SHP77 (cell line): Measurements from ENCODE around the gene SPAG16.
A peak's percentile ranks its signal among the peaks of the same experiment; 100 is the strongest.

Experiments
- DNase-seq, 2 experiments: peaks; one replicate each; lab custom pipeline; 2025; lab: John Stamatoyannopoulos, UW

Gene SPAG16

DNA sequence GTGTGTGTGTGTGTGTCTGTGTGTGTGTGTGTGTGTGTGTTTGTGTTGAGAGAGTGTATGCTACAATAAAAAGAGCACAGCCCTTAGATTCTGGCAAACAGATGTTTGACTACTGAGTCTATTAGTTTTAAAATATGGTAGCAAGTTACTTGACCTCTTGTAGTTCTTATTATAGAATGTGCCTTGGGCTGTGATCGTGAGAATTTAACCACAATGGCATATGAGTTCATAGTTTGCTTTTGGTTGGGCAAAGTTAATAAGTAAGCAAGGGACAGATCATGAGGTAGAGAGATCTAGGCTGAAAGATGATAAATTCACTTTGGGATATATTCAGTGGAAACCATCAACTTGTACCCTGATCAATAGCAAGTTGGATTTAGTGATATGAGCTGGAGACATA is 792.3 kb downstream of the SPAG16 start:
- DNase-seq: no peak

GRCh38 chr2:214077727-214078126 is 793.5 kb downstream of the SPAG16 start:
- no peak for DNase-seq

DNA sequence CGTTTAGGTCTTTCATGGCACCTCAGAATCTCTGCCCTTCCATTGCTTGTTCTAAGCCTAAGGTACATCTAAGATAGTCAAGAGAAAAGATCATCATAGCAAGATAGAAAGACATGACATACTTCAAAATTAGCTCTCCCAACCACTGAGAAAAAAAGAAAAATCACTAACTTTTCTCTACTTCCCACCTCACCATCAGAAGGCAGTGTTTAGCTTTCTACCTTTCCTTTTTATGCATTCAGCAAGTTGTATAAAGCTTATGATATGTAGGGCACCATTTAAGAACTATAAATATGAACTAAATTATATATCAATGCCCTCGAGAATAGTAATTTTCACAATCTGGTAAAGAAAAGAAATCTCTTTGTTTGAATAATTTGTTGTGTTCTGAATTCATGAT is 794.8 kb downstream of the SPAG16 start:
- DNase-seq: no peak

DNA sequence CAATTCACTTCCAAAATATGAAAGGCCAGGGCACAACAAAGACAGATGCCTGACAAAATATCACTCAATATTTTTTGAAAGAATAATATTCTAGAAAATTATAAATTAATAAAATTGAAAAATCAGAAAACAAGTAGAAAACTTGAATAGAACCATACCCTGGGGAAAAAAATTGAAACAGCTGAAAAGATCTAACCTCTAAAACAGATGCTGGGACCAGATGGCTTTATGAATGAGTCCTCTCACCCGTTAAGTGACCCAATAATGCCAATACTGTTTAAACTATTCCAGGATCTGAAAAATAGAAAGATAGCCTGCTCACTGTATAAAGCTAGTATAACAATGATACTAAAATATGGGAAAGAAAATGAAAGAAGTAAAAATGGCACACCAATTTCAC is 804.3 kb downstream of the SPAG16 start:
- DNase-seq: no peak

GRCh38 chr2:214096208-214096715 is 812.0 kb downstream of the SPAG16 start:
- DNase-seq: no peak

GRCh38 chr2:214098811-214099210 is 814.5 kb downstream of the SPAG16 start:
- DNase-seq: no peak

- no peak for DNase-seq
Observed at GRCh38 chr2:214100488-214100887, 816.2 kb downstream of the SPAG16 start.

- DNase-seq: peak; percentile 17 to 21
Observed at GRCh38 chr2:214103276-214104001, 819.2 kb downstream of the SPAG16 start.

- DNase-seq: peak in 1 of 2 experiments; percentile 6
Observed at GRCh38 chr2:214104219-214104618, 820.0 kb downstream of the SPAG16 start.

DNA sequence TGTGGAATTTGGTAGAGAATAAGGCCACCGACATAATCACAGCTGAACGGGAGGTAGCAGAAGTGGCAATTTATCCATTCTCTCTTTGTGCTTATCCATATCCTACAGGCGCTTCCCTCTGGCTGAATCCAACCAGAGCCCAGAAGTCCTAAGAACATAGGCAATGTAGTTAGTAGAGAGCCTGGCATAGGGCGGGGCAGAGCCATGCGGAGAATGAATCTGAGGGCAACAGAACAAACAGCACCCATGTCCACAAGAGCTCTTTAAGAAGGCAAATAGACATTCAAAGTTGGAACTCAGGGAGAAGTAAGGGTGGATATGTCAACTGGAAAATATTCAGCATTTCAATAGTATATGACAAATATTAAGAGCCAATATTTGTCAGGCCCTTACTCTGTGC is 820.7 kb downstream of the SPAG16 start:
- no peak for DNase-seq

- DNase-seq: no peak
Observed at GRCh38 chr2:214107726-214108125, 823.5 kb downstream of the SPAG16 start.

DNA sequence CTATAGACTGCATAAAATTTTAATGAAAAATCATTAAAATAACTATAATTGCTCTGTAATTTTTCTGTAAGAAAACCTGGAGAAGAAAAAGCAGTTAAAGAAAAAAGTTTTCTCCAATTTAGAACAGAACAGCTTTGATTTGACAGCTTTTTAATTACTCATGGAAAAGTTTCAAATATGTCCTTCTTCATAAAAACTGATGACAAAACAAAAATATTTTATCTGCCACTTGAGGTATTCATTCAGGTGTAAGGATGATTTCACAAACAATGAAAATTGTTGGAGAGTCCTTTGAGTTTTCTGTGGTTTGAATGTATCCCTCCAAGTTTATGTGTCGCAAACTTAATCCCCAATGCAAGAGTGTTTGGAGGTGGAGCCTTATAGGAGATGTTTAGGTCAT is 824.3 kb downstream of the SPAG16 start:
- no peak for DNase-seq

DNA sequence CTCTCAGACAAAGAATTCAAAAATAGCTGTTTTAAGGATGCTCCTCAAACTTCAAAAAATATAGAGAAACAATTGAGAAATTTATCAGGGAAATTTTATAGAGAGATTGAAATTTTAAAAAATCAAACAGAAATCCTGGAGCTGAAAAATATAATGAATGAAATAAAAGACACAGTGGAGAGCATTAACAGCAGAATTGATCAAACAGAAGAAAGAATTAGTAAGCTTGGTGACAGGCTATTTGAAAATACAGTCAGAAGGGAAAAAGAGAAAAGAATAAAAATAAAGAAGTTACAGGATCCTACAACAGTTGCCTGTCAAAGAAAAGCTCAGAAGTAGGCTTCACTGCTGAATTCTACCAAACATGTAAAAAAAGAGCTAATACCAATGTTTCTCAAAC is 832.8 kb downstream of the SPAG16 start:
- DNase-seq: no peak

DNA sequence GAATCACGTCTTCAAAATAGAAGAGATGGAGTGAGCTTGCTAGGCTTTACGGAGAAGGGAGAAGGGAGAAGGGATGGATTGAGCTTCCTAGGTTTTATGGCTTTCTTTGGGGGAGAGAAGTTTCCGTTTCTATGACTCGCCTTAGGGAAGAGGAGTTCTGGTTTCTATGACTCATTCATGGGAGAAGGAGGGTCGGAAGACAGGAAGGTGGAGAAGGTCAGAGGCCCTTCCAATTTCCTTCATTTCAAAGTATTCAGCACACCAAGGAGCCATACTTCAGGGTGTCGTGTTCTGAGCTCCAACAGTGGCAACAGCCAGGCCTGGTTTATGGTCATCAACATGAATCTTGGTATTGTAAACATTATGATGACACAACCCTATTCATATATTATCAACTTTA is 841.9 kb downstream of the SPAG16 start:
- DNase-seq: no peak

DNA sequence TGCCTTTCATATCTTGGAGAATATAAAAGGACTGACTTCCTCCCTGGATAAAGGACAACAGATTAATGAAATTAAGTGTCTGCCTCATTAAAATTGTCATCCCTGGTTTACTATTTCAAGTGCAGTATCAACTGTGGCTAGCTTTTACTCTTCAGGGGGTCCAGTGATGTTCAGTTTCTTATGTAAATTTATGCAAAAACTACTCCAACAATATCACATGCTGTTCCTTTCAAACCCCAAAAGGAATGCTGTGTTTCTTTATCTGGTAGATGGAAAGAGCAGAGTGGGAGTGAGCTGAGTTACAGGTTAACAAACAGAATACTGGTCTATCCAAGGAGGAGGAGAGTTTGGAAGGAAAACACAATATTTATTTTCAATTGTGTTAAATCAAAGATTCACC is 842.9 kb downstream of the SPAG16 start:
- no peak for DNase-seq

GRCh38 chr2:214127571-214127970 is 843.3 kb downstream of the SPAG16 start:
- no peak for DNase-seq

- DNase-seq: no peak
Observed at GRCh38 chr2:214128040-214128439, 843.8 kb downstream of the SPAG16 start.

DNA sequence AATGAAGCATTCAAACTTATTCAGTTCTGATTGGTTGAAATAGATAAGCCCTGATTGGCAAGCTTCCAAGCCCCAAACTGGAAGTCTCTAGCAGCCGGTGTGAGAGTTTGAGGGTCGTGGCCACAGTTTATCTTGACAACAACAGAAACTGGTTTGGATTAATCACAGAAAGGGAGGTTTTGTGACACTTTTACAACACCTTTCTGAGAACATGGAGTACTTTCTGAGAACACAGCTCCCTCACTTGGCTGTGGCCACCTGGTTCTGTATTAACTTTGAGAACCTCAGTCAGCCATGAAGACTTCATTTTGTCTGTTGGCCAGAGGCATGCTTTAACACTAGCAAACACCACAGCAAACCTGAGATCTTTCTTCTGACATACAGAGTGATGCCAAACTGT is 845.9 kb downstream of the SPAG16 start:
- DNase-seq: no peak

DNA sequence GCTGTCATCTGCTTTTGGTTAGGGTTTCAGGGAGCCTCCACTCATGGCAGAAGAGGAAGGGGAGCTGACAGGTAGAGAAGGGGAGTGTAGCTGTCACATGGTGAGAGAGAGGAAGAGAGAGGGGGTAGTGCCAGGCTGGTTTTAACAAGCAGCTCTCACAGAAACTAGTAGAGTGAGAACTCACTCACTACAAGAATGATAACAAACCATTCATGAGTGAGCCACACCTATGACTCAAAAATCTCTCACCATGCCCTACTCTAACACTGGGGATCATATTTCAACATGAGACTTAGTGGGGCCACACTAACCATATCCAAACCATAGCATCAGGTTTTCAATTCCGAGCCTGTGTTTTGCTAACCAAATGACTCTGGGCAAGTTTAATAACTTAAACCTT is 851.7 kb downstream of the SPAG16 start:
- no peak for DNase-seq

- no peak for DNase-seq
Observed at GRCh38 chr2:214138779-214139178, 854.5 kb downstream of the SPAG16 start.

- no peak for DNase-seq
Observed at GRCh38 chr2:214139630-214140284, 855.5 kb downstream of the SPAG16 start.

GRCh38 chr2:214156971-214157370 is 872.7 kb downstream of the SPAG16 start:
- DNase-seq: no peak

GRCh38 chr2:214158851-214159250 is 874.6 kb downstream of the SPAG16 start:
- DNase-seq: no peak

DNA sequence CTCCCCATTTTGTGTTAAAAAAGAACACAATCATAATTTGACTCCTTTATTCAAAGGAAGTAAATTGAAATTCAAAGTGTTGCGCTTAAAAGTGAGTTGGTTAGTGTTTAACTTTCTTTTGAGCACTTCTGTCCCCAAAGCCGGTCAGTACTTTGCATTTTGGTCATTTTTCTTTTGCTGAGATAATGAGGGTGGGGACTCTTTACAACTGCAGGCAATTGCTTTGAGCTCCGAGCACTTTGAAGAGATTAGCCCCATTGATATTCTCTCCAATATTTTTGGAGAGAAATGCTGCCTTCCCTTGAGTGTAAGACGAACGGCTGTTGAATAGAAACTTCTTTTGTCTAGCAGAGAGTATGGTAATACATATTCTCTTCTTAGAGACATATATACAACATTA is 885.0 kb downstream of the SPAG16 start:
- no peak for DNase-seq
